AG04450 (cell line): Measurements from ENCODE around the gene OXLD1. TPM values are rescaled to one million over a fixed set of nuclear protein-coding genes. Genes with fewer than 3 reads are reported as not detected.
"Not testable (repeated sequence)": the region's sequence is repeated elsewhere in the genome, so short reads cannot be mapped to it uniquely, and the experiment has no call there.

ENCODE experiments used
- CTCF ChIA-PET: fragments of 300-600, 350-600 bp; formaldehyde crosslinking; extraction: SDS; loops from one replicate; lab custom pipeline; 2022; ENCODE audit warnings: antibody characterized with exemption, inconsistent platforms; lab: Charles Lee
- POLR2A ChIA-PET: fragments of 350-600 bp; formaldehyde crosslinking; extraction: SDS; loops from one replicate; lab custom pipeline; 2021; ENCODE audit warnings: antibody characterized with exemption, inconsistent platforms; lab: Yijun Ruan, JAX
- DNase-seq: peaks from one replicate; pipeline ENCODE4 v3.0.0-alpha.2; 2011; ENCODE audit warnings: low read depth, low spot score
- H3K27ac ChIP-seq: one replicate; pipeline ENCODE4 v1.5.1; 2012; ENCODE audit warnings: low read depth, low read length, control low read depth
- H3K27me3 ChIP-seq: one replicate; pipeline ENCODE4 v1.6.0; 2012; ENCODE audit warnings: low read length; ENCODE audit not compliant: control insufficient read depth, insufficient read depth
- H3K4me3 ChIP-seq: 2 replicates; pipeline ENCODE4 v1.5.1; 2011; ENCODE audit warnings: mild to moderate bottlenecking, low read depth, low read length, control low read depth
- H3K9me3 ChIP-seq: 2 replicates; pipeline ENCODE4 v1.5.1; 2012; ENCODE audit warnings: low read length; ENCODE audit not compliant: control insufficient read depth, insufficient read depth
- CTCF ChIP-seq: IDR thresholded peaks from 2 replicates; pipeline ENCODE4 v1.5.1; 2011; ENCODE audit warnings: low read depth, low read length, control low read depth, inconsistent platforms
- polyA plus RNA-seq: library from polyadenylated mRNA; depleted of rRNA; stranded (reverse); fragments of >200 nt; gene quantifications from 2 replicates; pipeline ENCODE4 v1.2.3, GENCODE V29; 2011

The OXLD1 gene
- polyA plus RNA-seq, 1 experiment, result 13.4 TPM

- not testable (repeated sequence) for H3K9me3 ChIP-seq, H3K27ac ChIP-seq, H3K4me3 ChIP-seq, DNase-seq, H3K27me3 ChIP-seq
- ChIA-PET POLR2A (interaction anchor here (1.1 to 1.2 kb wide), 2 partner anchors 9 to 164 kb away, joined by 3 read pairs; partner anchors contain the start of genes CCDC137 and OXLD1), CTCF (interaction anchor here (0.7 to 1.1 kb wide), 3 partner anchors 9 to 195 kb away, joined by 3 to 4 read pairs (median 4); partner anchors contain the start of genes CCDC137 and OXLD1)
- peak; percentile 47 for TF ChIP-seq CTCF
Observed at GRCh38 chr17:81675515-81676221, 9.3 kb upstream of the OXLD1 start.

DNA sequence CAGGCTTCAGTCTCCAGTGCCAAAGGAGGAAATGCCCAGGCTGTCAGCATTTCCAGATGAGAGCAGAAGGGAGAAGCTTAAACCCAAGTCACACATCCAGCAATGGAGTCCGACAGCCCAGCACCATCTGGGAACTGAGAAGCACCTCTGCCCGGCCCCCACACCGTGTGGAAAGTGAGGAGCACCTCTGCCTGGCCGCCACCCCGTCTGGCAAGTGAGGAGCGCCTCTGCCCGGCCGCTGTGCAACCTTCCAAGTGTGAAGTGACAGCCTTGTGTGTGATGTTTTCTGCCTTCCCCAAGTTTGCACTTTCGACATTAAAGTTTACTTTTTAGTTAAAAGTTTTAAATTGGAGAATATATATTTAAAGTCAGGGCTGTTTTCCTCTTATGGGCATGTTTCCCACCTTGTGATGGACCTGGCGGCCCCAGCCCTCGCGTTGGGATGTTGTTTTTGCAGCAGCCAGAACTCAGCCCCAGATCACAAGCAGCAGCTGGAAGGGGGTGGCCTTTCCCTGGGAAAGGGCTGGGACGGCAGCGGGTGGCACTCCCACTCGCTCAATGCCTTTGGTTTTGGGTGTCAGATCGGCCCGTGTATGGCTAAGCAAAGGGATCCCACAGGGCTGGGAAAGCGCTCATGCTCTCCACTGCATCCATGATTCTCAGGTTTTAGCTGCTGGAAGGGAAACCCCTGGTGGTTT, 7.3 kb upstream of the OXLD1 start:
- H3K4me3 ChIP-seq, result no peak overlapping the region
- no peaks in the 10 kb centered on the region; the same call in 1 of the 2 replicates for H3K9me3 ChIP-seq
- H3K27ac ChIP-seq, result no peak overlapping the region
- POLR2A ChIA-PET, result no interaction called here
- H3K27me3 ChIP-seq, result no peaks in the 10 kb centered on the region
- CTCF ChIA-PET, result no interaction called here
- DNase-seq, result no peak
- no peak for TF ChIP-seq CTCF

GRCh38 chr17:81672954-81673353, 6.5 kb upstream of the OXLD1 start:
- Histone ChIP-seq H3K4me3 (no peak overlapping the region), H3K27ac (no peak overlapping the region), H3K9me3 (no peaks in the 10 kb centered on the region; the same call in 1 of the 2 replicates), H3K27me3 (no peaks in the 10 kb centered on the region)
- POLR2A ChIA-PET, result no interaction called here
- DNase-seq, result no peak
- CTCF ChIA-PET, result interaction anchor here (0.7 kb wide), 1 partner anchor 66 kb away, joined by 4 read pairs; no protein-coding TSS in a partner anchor
- no peak for TF ChIP-seq CTCF

GRCh38 chr17:81672504-81672903, 6.1 kb upstream of the OXLD1 start:
- Histone ChIP-seq H3K27me3 (no peaks in the 10 kb centered on the region), H3K4me3 (no peak overlapping the region), H3K9me3 (no peaks in the 10 kb centered on the region; the same call in 1 of the 2 replicates), H3K27ac (no peak overlapping the region)
- DNase-seq, result no peak
- no peak for TF ChIP-seq CTCF
- POLR2A ChIA-PET, result no interaction called here
- CTCF ChIA-PET, result interaction anchor here (0.7 kb wide), 1 partner anchor 66 kb away, joined by 4 read pairs; no protein-coding TSS in a partner anchor
